GM18520 (cell line): Measurements from ENCODE around the gene GALNT18.

Source experiments
- ATAC-seq: cut with Tn5 transposase; IDR thresholded peaks from one replicate; pipeline ENCODE4 v1.9.1; 2021; ENCODE audit not compliant: unreplicated experiment

GALNT18 gene

GRCh38 chr11:11251394-11251970, 370.3 kb downstream of the GALNT18 start:
- no peak for ATAC-seq

DNA sequence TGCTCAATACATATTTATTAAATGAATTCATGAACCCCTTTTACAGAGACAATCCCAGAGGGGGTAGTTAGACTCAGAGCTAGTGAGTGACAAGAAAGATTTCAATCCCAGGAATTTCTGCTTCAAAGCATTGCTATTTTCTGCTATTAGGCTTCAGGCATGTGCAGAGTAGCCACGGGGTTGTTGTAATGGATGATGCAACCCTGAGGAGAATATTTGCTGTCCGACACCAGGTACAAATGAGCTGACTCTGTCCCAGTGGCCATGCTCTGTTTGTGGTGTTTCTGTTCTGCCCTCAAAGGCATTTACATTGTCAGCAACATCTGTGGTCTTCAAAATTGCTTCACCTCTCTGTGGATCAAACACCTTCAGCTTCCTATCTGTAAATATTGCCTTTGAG, 371.3 kb downstream of the GALNT18 start:
- ATAC-seq: no peak

- ATAC-seq: no peak
Observed at GRCh38 chr11:11247576-11247975, 374.2 kb downstream of the GALNT18 start.

DNA sequence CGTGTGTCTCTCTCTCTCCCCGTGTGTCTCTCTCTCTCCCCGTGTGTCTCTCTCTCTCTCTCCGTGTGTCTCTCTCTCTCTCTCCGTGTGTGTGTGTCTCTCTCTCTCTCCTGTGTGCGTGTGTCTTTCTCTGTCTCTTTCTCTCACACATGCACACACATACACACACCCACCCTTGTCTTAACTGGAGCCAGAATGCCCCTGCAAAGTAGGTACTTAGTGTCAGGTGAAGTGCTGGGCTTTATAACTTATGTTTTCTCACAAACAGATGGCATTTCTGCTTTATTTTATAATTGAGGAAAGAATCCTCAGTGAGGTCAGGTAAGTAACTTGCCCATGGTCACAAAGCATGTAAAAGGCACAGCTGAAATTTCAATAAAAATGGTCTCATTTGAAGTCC, 374.7 kb downstream of the GALNT18 start:
- no peak for ATAC-seq

GRCh38 chr11:11246166-11246565, 375.6 kb downstream of the GALNT18 start:
- no peak for ATAC-seq

DNA sequence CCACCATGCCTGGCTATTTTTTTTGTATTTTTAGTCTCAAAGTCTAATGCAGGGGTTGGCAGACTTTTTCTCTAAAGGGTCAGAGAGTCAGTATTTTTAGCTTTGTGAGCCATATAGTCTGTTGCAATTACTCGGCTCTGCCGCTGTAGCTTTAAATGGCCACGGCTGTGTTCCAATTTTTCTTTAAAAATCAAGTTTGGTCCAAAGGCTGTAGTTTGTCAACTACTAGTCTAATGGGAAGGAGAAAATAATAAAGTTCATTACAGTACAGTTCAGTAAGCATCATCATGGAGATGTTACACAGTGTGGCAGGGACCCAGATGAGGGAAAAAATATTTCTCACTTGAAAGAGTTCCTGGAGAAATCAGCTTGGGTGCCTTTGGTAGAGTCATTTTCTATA, 376.4 kb downstream of the GALNT18 start:
- ATAC-seq: no peak

DNA sequence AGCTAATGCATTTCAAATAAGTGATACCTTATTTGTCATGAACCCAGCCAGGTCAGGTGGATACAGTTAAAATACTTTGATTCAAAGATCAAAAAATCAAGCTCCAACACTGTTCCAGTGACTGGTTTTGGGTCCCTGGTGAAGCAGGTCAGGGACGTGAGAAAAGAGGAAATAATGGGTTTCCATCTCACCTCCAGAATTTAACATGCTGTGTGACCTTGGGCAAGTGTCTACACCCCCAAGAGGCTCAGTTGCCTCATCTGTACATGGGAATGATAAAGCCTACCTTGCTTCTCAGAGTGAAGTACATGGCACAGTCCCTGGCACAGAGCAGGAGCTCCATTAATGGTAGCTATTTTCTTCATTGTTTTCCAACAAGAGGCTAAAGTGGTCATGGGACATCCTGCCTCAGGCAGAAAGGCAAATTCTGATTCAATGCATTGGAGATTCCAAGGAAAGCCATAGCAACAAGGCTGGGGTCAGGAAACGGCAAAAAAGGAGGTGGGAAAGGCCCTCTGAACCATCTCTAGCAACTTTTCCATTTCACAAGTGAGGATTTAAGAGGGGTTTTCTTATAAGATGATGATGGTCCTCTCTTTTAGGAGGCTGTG, 377.2 kb downstream of the GALNT18 start:
- ATAC-seq: no peak

DNA sequence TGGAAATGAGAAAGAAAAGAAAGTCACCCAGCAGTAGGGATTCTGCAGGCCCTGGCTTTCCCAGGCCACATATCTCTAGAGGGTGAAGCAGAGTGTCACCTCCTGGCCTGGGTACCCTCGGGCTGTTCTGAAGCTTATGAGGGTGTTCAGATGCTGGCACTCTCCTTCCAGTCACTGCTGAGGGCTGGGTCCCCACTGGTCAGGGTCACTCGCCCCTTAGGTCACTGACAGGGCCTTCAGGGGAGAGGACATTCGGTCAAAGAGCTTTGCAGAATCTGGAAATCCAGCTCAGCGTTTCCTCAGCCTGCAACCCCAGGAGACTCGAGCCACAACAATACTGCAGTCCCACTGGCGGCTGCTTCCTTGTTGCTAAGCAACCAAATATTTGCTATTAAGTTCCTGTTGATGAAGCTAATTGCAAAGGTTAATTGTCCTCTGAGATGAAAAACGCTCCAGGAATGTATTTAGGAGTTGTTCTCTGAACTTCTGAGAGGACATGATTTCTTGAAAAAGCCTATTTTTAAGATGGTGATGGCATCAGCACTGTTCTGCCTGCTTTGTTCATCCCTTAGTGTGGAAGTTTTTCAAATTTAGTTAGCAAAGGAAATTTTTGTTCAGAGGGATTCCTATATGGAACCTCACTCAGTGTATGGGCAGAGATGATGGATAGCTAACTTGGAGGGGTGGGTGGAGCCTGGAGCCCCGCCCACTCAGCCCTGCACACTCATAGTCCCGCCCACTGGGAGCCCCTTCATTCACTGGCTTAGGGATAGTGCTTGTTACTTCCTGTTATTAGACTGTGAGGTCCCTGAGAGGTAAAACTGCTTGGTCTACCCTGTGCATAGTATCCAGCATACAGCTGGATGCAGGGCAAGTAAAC, 378.0 kb downstream of the GALNT18 start:
- ATAC-seq: no peak

DNA sequence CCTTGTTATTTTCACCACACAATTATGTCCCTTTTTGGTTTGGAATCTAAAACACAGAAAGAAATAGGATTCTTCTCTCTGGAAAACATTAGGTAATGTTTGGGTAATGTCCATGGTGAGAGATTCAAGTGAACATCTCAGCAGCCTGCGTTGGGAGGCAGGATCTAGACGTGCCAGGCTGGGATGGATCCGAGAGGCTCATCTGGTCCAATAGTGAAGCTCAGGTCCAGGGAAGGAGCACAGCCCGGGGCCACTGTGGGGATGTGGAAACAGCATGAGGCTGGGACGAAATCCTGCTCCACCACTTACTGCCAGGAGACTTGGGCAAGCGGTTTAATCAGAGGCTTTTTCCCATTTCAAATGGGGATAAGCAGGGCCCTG, 378.6 kb downstream of the GALNT18 start:
- no peak for ATAC-seq

DNA sequence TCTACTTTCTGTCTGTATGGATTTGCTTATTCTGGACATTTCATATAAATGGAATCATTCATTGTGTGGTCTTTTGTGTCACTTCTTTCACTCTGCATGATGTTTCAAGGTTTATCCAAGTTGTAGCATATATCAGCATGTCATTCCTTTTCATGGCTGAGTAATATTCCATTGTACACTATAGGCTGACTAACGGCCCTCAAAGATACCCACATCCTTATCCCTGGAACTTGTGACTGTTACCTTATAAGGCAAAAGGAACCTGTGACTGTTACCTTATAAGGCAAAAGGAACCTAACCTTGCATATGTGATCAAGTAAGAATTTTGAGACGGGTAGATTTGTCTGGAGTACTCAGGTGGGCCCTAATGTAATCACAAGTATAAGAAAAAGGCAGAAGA, 380.5 kb downstream of the GALNT18 start:
- ATAC-seq: no peak

DNA sequence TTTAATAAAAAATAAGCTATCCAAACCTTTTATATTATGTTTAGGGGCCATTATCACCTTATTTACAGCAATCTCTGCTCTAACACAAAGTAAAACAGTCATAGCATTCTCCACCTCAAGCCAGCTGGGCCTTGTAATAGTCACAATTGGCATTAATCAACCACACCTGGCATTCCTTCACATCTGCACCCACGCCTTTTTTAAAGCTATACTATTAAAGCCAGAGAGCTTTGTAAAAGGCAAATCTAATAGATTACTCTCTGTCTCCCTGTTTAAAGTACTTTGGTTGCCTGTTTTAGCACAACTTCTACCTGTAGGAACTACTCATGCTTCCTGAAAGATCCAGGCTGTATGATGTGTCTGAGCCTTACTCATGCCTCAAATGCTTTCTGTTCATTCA, 381.8 kb downstream of the GALNT18 start:
- ATAC-seq: no peak

DNA sequence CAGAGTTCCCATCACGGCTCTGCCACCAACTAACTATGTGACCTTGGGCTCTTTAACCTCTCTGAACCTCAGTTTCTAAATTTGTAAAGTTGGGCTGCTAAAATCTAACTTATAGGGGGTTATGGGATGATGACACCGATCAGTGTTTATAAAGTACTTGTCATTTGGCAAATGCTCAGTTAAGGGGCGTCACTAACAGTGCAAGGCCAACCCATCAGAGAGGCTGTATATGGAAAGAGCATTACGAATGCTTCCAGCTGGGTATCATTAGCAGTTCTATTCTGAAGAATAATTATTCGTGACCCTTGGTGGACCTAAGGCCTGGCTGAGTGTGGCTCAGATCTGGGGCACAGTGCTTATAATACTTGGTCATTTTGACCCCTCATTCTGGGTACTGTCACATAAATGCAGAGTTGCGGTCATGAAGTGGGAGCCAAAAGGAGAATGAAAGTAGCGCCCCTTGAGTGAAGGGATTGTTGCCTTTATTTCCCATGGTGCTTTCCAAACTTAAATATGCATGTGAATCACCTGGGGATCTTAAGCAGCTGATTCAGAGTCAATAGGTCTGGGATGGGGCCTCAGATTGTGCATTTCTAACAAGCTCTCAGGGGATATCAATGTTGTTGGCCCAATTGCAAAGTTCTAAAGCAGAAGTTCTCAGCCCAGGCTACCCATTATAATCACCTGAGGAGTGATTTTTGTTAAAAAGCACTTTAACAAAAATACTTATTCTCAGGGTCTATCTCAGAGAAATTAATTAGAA, 384.6 kb downstream of the GALNT18 start:
- no peak for ATAC-seq

DNA sequence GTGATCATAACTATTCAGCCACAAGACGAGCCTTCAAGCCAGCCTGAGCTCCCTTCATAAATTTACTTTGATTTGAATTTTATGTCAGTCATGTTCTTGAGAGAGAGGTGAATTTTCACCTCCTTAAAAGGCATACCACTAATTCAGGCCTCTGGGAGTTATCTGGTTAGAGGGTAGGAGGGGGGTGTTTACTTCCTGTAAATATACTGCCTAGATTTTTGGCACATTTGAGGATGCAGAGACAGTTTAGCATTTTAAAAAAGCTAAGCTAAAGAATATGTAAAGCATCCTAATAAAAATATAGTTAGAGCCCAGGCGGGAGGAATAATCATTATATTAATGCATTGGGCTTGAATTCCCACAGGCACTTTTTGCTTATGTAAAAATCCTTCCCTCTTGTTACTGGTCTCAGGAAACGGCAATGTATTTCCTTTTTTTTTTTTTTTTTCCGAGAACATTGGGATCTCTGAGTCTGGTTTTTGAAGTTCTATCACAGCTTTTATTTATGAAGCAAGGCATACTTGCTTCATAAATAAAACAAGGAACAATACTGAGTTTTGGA, 385.2 kb downstream of the GALNT18 start:
- ATAC-seq: no peak

DNA sequence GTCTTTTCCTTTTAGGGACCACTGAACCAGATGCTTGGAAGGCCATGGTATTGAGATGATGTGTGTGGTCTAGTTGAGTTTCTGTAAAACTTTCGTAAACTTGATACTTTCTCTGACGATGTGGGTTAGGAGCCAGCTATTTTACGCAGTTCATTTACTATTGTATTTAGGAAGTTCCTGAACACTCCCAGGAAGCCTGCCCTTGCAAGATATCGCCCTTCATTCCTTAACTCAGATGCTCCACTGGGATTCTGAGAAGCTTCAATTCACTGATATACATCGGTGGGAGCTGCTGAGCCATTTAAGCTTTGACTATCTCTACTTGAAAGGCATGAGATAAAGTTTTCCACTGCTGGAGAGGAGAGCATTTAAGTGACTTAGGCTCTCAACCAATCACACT, 390.0 kb downstream of the GALNT18 start:
- ATAC-seq: no peak

DNA sequence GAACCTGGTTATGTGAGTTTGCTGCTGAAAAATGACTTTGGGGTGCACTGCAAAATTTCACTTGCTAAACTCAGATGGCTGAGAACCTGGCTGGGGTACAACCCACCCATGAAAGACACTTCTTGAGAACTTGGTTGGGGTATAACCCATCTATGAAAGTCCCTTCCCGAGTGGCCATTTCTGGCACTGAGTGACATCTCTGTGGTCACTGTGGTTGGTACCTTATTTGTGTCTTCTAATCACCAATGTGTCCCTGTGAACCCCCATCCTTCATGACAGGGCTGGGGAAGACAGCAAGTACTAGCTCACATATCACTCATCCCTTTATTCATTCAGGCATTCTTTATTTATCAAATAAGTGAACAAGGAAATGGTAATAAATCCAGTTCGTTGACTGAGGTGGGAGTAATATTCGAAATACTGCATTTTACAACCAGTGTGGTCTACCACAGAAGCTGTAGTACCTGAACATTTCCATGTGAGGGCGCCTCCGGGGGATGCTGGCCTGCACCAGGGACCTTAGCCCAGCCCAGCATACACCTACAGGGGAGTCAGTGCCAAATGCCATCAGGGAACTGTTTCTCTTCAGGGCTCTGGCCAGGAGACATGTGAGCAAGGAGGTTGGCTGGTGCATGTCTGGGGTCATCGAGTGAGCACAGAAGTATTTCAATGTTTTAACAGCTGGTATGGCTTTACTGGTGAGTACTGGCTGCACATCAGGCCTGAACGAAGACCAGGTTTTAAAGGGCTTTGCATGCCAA, 390.8 kb downstream of the GALNT18 start:
- no peak for ATAC-seq

GRCh38 chr11:11230087-11230486, 391.7 kb downstream of the GALNT18 start:
- no peak for ATAC-seq

DNA sequence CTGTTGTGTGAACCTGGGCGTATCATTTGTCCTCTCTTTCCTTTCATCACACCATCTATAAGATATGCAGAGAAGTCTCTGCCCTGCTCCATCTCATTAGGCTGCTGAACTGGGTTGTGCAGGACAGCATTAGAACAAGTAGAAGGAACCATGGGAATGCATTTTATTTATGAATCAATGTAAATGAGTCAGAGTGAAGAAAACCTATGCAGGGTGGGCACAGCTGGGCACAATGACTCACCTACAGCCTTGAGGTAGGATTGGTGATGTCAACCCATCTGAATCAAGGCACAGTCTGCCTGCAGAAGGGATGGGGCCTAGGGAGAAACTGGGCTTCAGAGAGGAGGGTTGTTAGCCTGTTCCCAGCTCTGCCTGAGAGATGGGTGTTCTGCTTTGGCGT, 392.2 kb downstream of the GALNT18 start:
- ATAC-seq: no peak

DNA sequence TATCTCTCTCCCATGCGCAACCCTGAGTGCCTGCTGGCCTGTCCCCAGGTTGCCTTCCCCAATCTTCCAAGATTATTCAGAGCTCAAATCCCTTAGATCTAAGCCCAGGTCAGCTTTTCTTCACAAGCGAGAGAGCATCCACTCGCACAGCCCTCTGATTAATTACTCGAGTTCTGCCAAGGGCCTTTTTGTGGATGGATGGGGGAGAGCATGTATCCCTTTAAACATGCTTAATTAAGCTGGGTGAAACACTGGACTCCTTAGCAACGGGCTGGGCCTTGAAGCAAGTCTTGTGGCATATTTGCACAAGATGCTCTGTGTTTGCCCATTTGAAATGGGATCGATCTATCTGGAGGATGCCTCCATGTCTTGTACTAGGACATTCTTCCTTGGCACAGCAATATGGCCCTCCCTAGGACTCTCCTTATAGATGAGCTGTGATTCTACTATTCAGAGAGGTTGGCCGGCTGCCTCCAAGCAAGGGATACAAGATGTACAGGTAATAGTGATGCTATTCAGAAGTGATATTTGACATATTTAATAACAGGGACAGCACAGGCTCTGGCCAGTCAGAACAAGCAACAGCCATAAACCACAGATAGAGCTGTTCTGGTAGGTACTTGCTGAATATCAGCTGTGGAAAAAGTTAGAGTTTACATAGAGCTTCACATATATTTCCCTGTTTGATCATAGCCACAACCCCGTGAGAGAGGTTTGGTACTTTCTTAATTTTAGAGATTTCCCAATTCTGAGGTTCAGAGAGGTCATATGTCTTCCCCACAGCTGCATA, 394.3 kb downstream of the GALNT18 start:
- no peak for ATAC-seq
